ENCODE results near the gene LCE1C. TPM values are rescaled to one million over a fixed set of nuclear protein-coding genes. Genes with fewer than 3 reads are reported as not detected.

The LCE1C gene
- polyA plus RNA-seq, 2 of the 4 experiments (the other 2 are of a cell fraction), result not detected

- Histone ChIP-seq H3K9me3 (no peaks in the 10 kb centered on the region), H3K4me1 (no peaks in the 10 kb centered on the region), H3K4me2 (no peak within 1 kb of the TSS), H3K4me3 (no peak within 1 kb of the TSS), H3K27ac (no peak within 1 kb of the TSS)
- DNase-seq (ENCODE audit: low read depth in 1 of 2, low spot score in 1 of 2) (no peak), FAIRE-seq (no peak), ATAC-seq (no peak)
- TF ChIP-seq ATOH8 (CRISPR knock-in tag; IDR thresholded peaks at IDR 0.05; ENCODE audit: low read depth), result no peak
- TF ChIP-seq CEBPB (IDR thresholded peaks at IDR 0.05), result no peak
- CTCF ChIA-PET, result no interaction called here
- POLR2A ChIA-PET, result no interaction called here
- 68% methylated on average over 2 of the region's 2 CpGs for WGBS (ENCODE audit: missing lambda C conversion rate)
These were observed 5.2 kb upstream of the LCE1C start, which contains the start of gene LCE1B for GRCh38 chr1:152811671-152812070. Gene LCE1B (plus strand): TSS chr1:152811971. CDS start chr1:152812447, 476 bp downstream.

- ChIA-PET POLR2A (no interaction called here), CTCF (no interaction called here)
- DNase-seq (ENCODE audit: low read depth in 1 of 2, low spot score in 1 of 2), result no peak
- no peak for TF ChIP-seq BHLHE40 (IDR thresholded peaks at IDR 0.05; ENCODE audit: low read depth, low read length)
- no peak for TF ChIP-seq CEBPB (IDR thresholded peaks at IDR 0.05)
- TF ChIP-seq PHF8 (IDR thresholded peaks at IDR 0.05; ENCODE audit: borderline replicate concordance, low read depth), result no peak
- TF ChIP-seq TFCP2L1 (CRISPR knock-in tag; IDR thresholded peaks at IDR 0.05), result no peak
- TF ChIP-seq FOSB (CRISPR knock-in tag; IDR thresholded peaks at IDR 0.05), result no peak
- TF ChIP-seq E2F6 (IDR thresholded peaks at IDR 0.05; ENCODE audit: borderline replicate concordance, low read depth), result no peak
- TF ChIP-seq KDM5A (IDR thresholded peaks at IDR 0.05), result no peak
- no peak for TF ChIP-seq EHF (CRISPR knock-in tag; IDR thresholded peaks at IDR 0.05)
- TF ChIP-seq EP300 (IDR thresholded peaks at IDR 0.05), result no peak
- TF ChIP-seq SMC3 (IDR thresholded peaks at IDR 0.05), result no peak
- no peak for TF ChIP-seq GATA3 (IDR thresholded peaks at IDR 0.05; ENCODE audit: borderline replicate concordance)
- TF ChIP-seq USF2 (IDR thresholded peaks at IDR 0.05), result no peak
- TF ChIP-seq CBX2 (IDR thresholded peaks at IDR 0.05; ENCODE audit: borderline replicate concordance, low read depth), result no peak
- no peak for TF ChIP-seq JUNB (IDR thresholded peaks at IDR 0.05)
- Histone ChIP-seq H3K4me3 (no peak overlapping the region), H3K4me2 (no peak overlapping the region), H3K4me1 (no peaks in the 10 kb centered on the region), H3K27ac (no peak overlapping the region), H3K9me3 (no peaks in the 10 kb centered on the region)
- 8% methylated on average over 2 of the region's 2 CpGs for WGBS (ENCODE audit: missing lambda C conversion rate)
- ATAC-seq, result no peak
- no peak for FAIRE-seq
These were observed 4.6 kb upstream of the LCE1C start for GRCh38 chr1:152811050-152811449.

- Histone ChIP-seq H3K9me3 (no peaks in the 10 kb centered on the region), H3K4me1 (no peaks in the 10 kb centered on the region), H3K27ac (no peak overlapping the region), H3K4me2 (no peak overlapping the region), H3K4me3 (no peak overlapping the region)
- no peak for DNase-seq (ENCODE audit: low read depth in 1 of 2, low spot score in 1 of 2)
- WGBS (ENCODE audit: missing lambda C conversion rate), result 8% methylated on average over 1 of the region's 1 CpG
- ChIA-PET CTCF (interaction anchor here (1.2 kb wide), 1 partner anchor 14 kb away, joined by 5 read pairs; no protein-coding TSS in a partner anchor), POLR2A (no interaction called here)
- no peak for TF ChIP-seq HEYL (CRISPR knock-in tag; IDR thresholded peaks at IDR 0.05)
- no peak for TF ChIP-seq ZC3H11A (IDR thresholded peaks at IDR 0.05)
- TF ChIP-seq JUNB (IDR thresholded peaks at IDR 0.05), result no peak
- TF ChIP-seq MAFK (IDR thresholded peaks at IDR 0.05; ENCODE audit: partially characterized antibody), result peak; percentile 73
- no peak for TF ChIP-seq SMC3 (IDR thresholded peaks at IDR 0.05)
- TF ChIP-seq CBX8 (IDR thresholded peaks at IDR 0.05), result no peak
- no peak for TF ChIP-seq HOXA7 (CRISPR knock-in tag; IDR thresholded peaks at IDR 0.05)
- ATAC-seq, result no peak
- FAIRE-seq, result no peak
These were observed 5.1 kb downstream of the LCE1C start for GRCh38 chr1:152801333-152801732.

GRCh38 chr1:152796421-152796820, 10.0 kb downstream of the LCE1C start, which contains the start of gene LCE1D:
Gene LCE1D (plus strand): TSS chr1:152796721. CDS start chr1:152797795, 1,074 bp downstream.
- Histone ChIP-seq H3K4me2 (no peak within 1 kb of the TSS), H3K27ac (no peak within 1 kb of the TSS), H3K9me3 (no peaks in the 10 kb centered on the region), H3K4me1 (no peaks in the 10 kb centered on the region), H3K4me3 (no peak within 1 kb of the TSS)
- FAIRE-seq (no peak), ATAC-seq (no peak), DNase-seq (ENCODE audit: low read depth in 1 of 2, low spot score in 1 of 2) (no peak)
- no CpG with 5 or more reads among the region's 3 CpGs for WGBS (ENCODE audit: missing lambda C conversion rate)
- TF ChIP-seq RCOR1 (IDR thresholded peaks at IDR 0.05; ENCODE audit: low read depth, low read length) (no peak), ELK1 (IDR thresholded peaks at IDR 0.05; ENCODE audit: low read depth, low read length) (no peak), RFX5 (IDR thresholded peaks at IDR 0.05) (no peak), E2F6 (IDR thresholded peaks at IDR 0.05; ENCODE audit: borderline replicate concordance, low read depth) (no peak)
- ChIA-PET POLR2A (no interaction called here), CTCF (no interaction called here)
